GM12891 (cell line): Measurements from ENCODE around the gene ENGASE.

Experiments used
- POLR2A ChIP-seq: IDR thresholded peaks from 2 replicates; pipeline ENCODE4 v1.6.1; 2011; ENCODE audit warnings: low read depth, low read length, control low read depth
- POLR2AphosphoS5 ChIP-seq: IDR thresholded peaks from 2 replicates; pipeline ENCODE4 v1.6.1; 2011; ENCODE audit warnings: low read depth, low read length, control low read depth
- POU2F2 ChIP-seq: IDR thresholded peaks from 2 replicates; pipeline ENCODE4 v1.6.1; 2011; ENCODE audit warnings: low read depth, mild to moderate bottlenecking, control low read depth, low read length, moderate library complexity
- SPI1 ChIP-seq: IDR thresholded peaks from 2 replicates; pipeline ENCODE4 v1.6.1; 2011; ENCODE audit warnings: low read depth, low read length, control low read depth
- TAF1 ChIP-seq: IDR thresholded peaks from 2 replicates; pipeline ENCODE4 v1.6.1; 2011; ENCODE audit warnings: low read depth, low read length, control low read depth

DNA sequence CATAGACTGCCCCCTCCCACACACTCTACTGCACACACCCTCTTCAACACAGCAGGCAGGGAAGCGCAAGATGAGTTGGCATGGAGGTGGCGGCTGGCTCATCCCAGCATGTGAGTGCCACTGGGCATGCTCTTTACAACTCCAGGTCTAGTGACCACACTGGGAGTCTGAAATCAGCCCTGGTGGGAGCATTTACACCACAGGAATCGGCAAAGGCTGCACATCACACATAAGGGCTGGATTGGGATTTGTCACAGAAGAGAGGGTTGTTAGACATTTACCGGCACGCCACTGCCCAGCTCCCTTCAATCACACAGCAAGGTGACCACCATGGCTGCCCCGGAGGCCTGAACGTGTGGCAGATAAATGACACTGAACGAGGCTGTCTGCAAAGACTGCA lies 49.4 kb downstream of the ENGASE start:
- TF ChIP-seq POLR2AphosphoS5: no peak
- TF ChIP-seq POLR2A: no peak
- no peak for TF ChIP-seq TAF1
- TF ChIP-seq SPI1: no peak
- no peak for TF ChIP-seq POU2F2
